T-cell (primary cell): ENCODE measurements around the gene FTO. TPM values are rescaled to one million over a fixed set of nuclear protein-coding genes. Genes with fewer than 3 reads are reported as not detected.

Experiments
- ATAC-seq, 4 experiments: fragments of 200-7000 bp in 3 of 4; fragments of 150-1000 bp in 1 of 4; cut with Tn5 transposase; replicated peaks in 1 of 4; 1 replicate in 3 of 4; 2 replicates in 1 of 4; pipeline ENCODE4 v1.10.0; 2021; ENCODE audit warnings: moderate library complexity in 3 of 4, mild to moderate bottlenecking in 2 of 4, moderate number of reproducible peaks in 1 of 4
- CTCF ChIA-PET, 2 donors: fragments of 300-600 bp; sonication (Branson Sonifier 250); formaldehyde crosslinking; loops; one replicate each; lab custom pipeline; 2022; ENCODE audit warnings: antibody characterized with exemption in 2 of 2; lab: Charles Lee
- POLR2A ChIA-PET, 2 donors: fragments of 300-600 bp; sonication (Branson Sonifier 250); formaldehyde crosslinking; loops; one replicate each; lab custom pipeline; 2022; ENCODE audit warnings: antibody characterized with exemption in 2 of 2; lab: Charles Lee
- DNase-seq, 35 experiments: peaks; one replicate each; pipeline versions ENCODE4 v3.0.0 to v3.0.0-alpha.2; 2013 to 2023
- H3K27ac ChIP-seq: one replicate; pipeline ENCODE4 v1.5.1; 2013; ENCODE audit warnings: low read length
- H3K27me3 ChIP-seq, 2 experiments: replicated peaks in 1 of 2; 1 replicate in 1 of 2; 2 replicates in 1 of 2; pipeline versions ENCODE4 v1.6.1 to v1.7.0; 2013; ENCODE audit warnings: low read length in 1 of 2, mixed read lengths in 1 of 2; ENCODE audit not compliant: control insufficient read depth in 2 of 2, insufficient read depth in 2 of 2; ENCODE audit errors: extremely low read depth in 1 of 2
- H3K36me3 ChIP-seq, 2 donors: 1 replicate in 1 of 2; 2 replicates in 1 of 2; pipeline versions ENCODE4 v1.6.1 to v1.7.0; 2013; ENCODE audit warnings: low read length in 1 of 2; ENCODE audit not compliant: control insufficient read depth in 2 of 2, insufficient read depth in 1 of 2; ENCODE audit errors: extremely low read depth in 1 of 2
- H3K4me1 ChIP-seq, 2 experiments: 1 replicate in 1 of 2; 2 replicates in 1 of 2; pipeline versions ENCODE4 v1.6.1 to v1.7.0; 2013; ENCODE audit warnings: low read length in 2 of 2, mixed read lengths in 1 of 2; ENCODE audit not compliant: insufficient read depth in 2 of 2, control insufficient read depth in 1 of 2; ENCODE audit errors: extremely low read depth in 1 of 2
- H3K4me3 ChIP-seq, 2 donors: 1 replicate in 1 of 2; 2 replicates in 1 of 2; pipeline versions ENCODE4 v1.5.1 to v1.7.0; 2013; ENCODE audit warnings: mild to moderate bottlenecking in 2 of 2, low read length in 1 of 2, moderate library complexity in 1 of 2; ENCODE audit not compliant: control insufficient read depth in 1 of 2; ENCODE audit errors: extremely low read depth in 1 of 2
- H3K9me3 ChIP-seq: 2 replicates; pipeline ENCODE4 v1.7.0; 2013
- H3K27ac Mint-ChIP-seq, 2 donors: one replicate each; pipeline ENCODE4 v1.8.0; 2020 to 2021; ENCODE audit warnings: mild to moderate bottlenecking in 2 of 2, mixed read lengths in 2 of 2
- H3K27me3 Mint-ChIP-seq, 2 donors: one replicate each; pipeline ENCODE4 v1.8.0; 2021 to 2022; ENCODE audit warnings: mixed read lengths in 2 of 2
- H3K36me3 Mint-ChIP-seq: one replicate; pipeline ENCODE4 v1.8.0; 2021; ENCODE audit warnings: mixed read lengths
- H3K4me1 Mint-ChIP-seq, 3 donors: one replicate each; pipeline ENCODE4 v1.8.0; 2020 to 2022; ENCODE audit warnings: mixed read lengths in 3 of 3, mild to moderate bottlenecking in 1 of 3
- H3K4me3 Mint-ChIP-seq, 3 donors: one replicate each; pipeline ENCODE4 v1.8.0; 2020 to 2022; ENCODE audit warnings: mild to moderate bottlenecking in 3 of 3, mixed read lengths in 3 of 3, moderate library complexity in 3 of 3
- H3K9me3 Mint-ChIP-seq, 3 donors: one replicate each; pipeline ENCODE4 v1.8.0; 2020 to 2022; ENCODE audit warnings: mixed read lengths in 3 of 3
- WGBS: methylation state at CpG from one replicate; pipeline ENCODE4 v1.1.5; 2013; ENCODE audit warnings: missing lambda C conversion rate; ENCODE audit not compliant: insufficient coverage; 5-methylcytosine and 5-hydroxymethylcytosine counted together
- total RNA-seq, 35 experiments: library from RNA in 6 of 35; stranded (reverse) in 6 of 35; fragments of 120-200 nt in 1 of 35; gene quantifications; one replicate each; pipeline versions ENCODE4 v1.2.1 to v1.2.4 and lab custom pipeline; 2013 to 2026

FTO gene
- total RNA-seq, 5 donors from 2014 or later (not counting 1 experiment from before 2014, with no cell fraction given) = 44.7 to 69.0 (median 46.0) TPM

GRCh38 chr16:53995378-53995777 is 291.4 kb downstream of the FTO start:
- CTCF ChIA-PET = no interaction called here
- Mint-ChIP-seq H3K9me3 (peaks cover 0 to 3% (median 0%) of the 10 kb centered on the region in 3 donors), H3K36me3 (peaks cover 49% of the 10 kb centered on the region), H3K4me3 (no peak overlapping the region), H3K27ac (no peak overlapping the region), H3K27me3 (no peaks in the 10 kb centered on the region), H3K4me1 (peaks cover 8 to 20% (median 9%) of the 10 kb centered on the region in 3 donors)
- Histone ChIP-seq H3K4me1 (peaks cover 0 to 8% of the 10 kb centered on the region in 2 experiments), H3K9me3 (no peaks in the 10 kb centered on the region), H3K36me3 (peaks cover 0 to 2% of the 10 kb centered on the region in 2 donors), H3K4me3 (no peak overlapping the region), H3K27ac (no peak overlapping the region), H3K27me3 (no peaks in the 10 kb centered on the region)
- POLR2A ChIA-PET = no interaction called here
- 93% methylated on average over 4 of the region's 6 CpGs for WGBS
- no peak for ATAC-seq
- DNase-seq = no peak

GRCh38 chr16:53996961-53997360 is 293.0 kb downstream of the FTO start:
- 85% methylated on average over 2 of the region's 5 CpGs for WGBS
- peaks cover 0 to 3% (median 0%) of the 10 kb centered on the region in 3 donors for H3K9me3 Mint-ChIP-seq
- POLR2A ChIA-PET = no interaction called here

GRCh38 chr16:53998024-53998810 is 294.3 kb downstream of the FTO start:
- WGBS = 100% methylated on average over 3 of the region's 5 CpGs
- H3K9me3 Mint-ChIP-seq = peaks cover 0 to 3% (median 0%) of the 10 kb centered on the region in 3 donors
- Histone ChIP-seq H3K4me3 (no peak overlapping the region), H3K36me3 (peaks cover 0 to 2% of the 10 kb centered on the region in 2 donors), H3K9me3 (no peaks in the 10 kb centered on the region), H3K4me1 (no peaks in the 10 kb centered on the region), H3K27ac (no peak overlapping the region), H3K27me3 (no peaks in the 10 kb centered on the region)
- H3K4me1 Mint-ChIP-seq = peaks cover 0 to 8% (median 0%) of the 10 kb centered on the region in 3 donors
- ChIA-PET CTCF (no interaction called here), POLR2A (no interaction called here)
- H3K4me3 Mint-ChIP-seq = no peak overlapping the region
- peaks cover 46% of the 10 kb centered on the region for H3K36me3 Mint-ChIP-seq
- no peak overlapping the region for H3K27ac Mint-ChIP-seq
- no peaks in the 10 kb centered on the region for H3K27me3 Mint-ChIP-seq
- ATAC-seq (no peak), DNase-seq (no peak)

More at GRCh38 chr16:53996961-53997360, 293.0 kb downstream of the FTO start:
- peaks cover 0 to 8% (median 0%) of the 10 kb centered on the region in 3 donors for H3K4me1 Mint-ChIP-seq
- H3K27ac Mint-ChIP-seq = no peak overlapping the region
- peaks cover 0 to 2% of the 10 kb centered on the region in 2 donors for H3K36me3 ChIP-seq
- H3K9me3 ChIP-seq = no peaks in the 10 kb centered on the region
- DNase-seq = no peak
- no peak for ATAC-seq
- CTCF ChIA-PET = no interaction called here
- H3K27ac ChIP-seq = no peak overlapping the region
- H3K27me3 Mint-ChIP-seq = no peaks in the 10 kb centered on the region
- H3K36me3 Mint-ChIP-seq = peaks cover 56% of the 10 kb centered on the region
- peaks cover 0 to 4% of the 10 kb centered on the region in 2 experiments for H3K4me1 ChIP-seq
- no peak overlapping the region for H3K4me3 ChIP-seq
- H3K4me3 Mint-ChIP-seq = no peak overlapping the region
- no peaks in the 10 kb centered on the region for H3K27me3 ChIP-seq

- no peak overlapping the region for H3K4me3 Mint-ChIP-seq
- Histone ChIP-seq H3K4me1 (no peaks in the 10 kb centered on the region), H3K27ac (no peak overlapping the region), H3K27me3 (no peaks in the 10 kb centered on the region), H3K4me3 (no peak overlapping the region), H3K36me3 (peaks cover 0 to 2% of the 10 kb centered on the region in 2 donors), H3K9me3 (no peaks in the 10 kb centered on the region)
- ChIA-PET POLR2A (no interaction called here), CTCF (no interaction called here)
- H3K27me3 Mint-ChIP-seq = no peaks in the 10 kb centered on the region
- no CpG with 5 or more reads among the region's 5 CpGs for WGBS
- peaks cover 45% of the 10 kb centered on the region for H3K36me3 Mint-ChIP-seq
- DNase-seq (no peak), ATAC-seq (no peak)
- H3K4me1 Mint-ChIP-seq = peaks cover 0 to 8% (median 0%) of the 10 kb centered on the region in 3 donors
- H3K9me3 Mint-ChIP-seq = peaks cover 0 to 3% (median 0%) of the 10 kb centered on the region in 3 donors
- H3K27ac Mint-ChIP-seq = no peak overlapping the region
These were observed 295.1 kb downstream of the FTO start for GRCh38 chr16:53998966-53999522.

GRCh38 chr16:53999841-54000240 is 295.9 kb downstream of the FTO start:
- ChIA-PET POLR2A (no interaction called here), CTCF (no interaction called here)
- peaks cover 0 to 8% (median 0%) of the 10 kb centered on the region in 3 donors for H3K4me1 Mint-ChIP-seq
- no peaks in the 10 kb centered on the region for H3K27me3 ChIP-seq
- peaks cover 40% of the 10 kb centered on the region for H3K36me3 Mint-ChIP-seq
- H3K9me3 ChIP-seq = no peaks in the 10 kb centered on the region
- WGBS = 100% methylated on average over 1 of the region's 4 CpGs
- no peak overlapping the region for H3K4me3 ChIP-seq
- H3K27ac ChIP-seq = no peak overlapping the region
- no peaks in the 10 kb centered on the region for H3K4me1 ChIP-seq
- H3K9me3 Mint-ChIP-seq = peaks cover 0 to 3% (median 0%) of the 10 kb centered on the region in 3 donors
- ATAC-seq (no peak), DNase-seq (no peak)
- no peaks in the 10 kb centered on the region for H3K27me3 Mint-ChIP-seq
- no peak overlapping the region for H3K27ac Mint-ChIP-seq
- H3K36me3 ChIP-seq = peaks cover 0 to 2% of the 10 kb centered on the region in 2 donors
- no peak overlapping the region for H3K4me3 Mint-ChIP-seq

- Histone ChIP-seq H3K4me1 (no peaks in the 10 kb centered on the region), H3K27me3 (no peaks in the 10 kb centered on the region), H3K27ac (no peak overlapping the region), H3K4me3 (no peak overlapping the region), H3K9me3 (no peaks in the 10 kb centered on the region), H3K36me3 (peaks cover 0 to 2% of the 10 kb centered on the region in 2 donors)
- Mint-ChIP-seq H3K36me3 (peaks cover 35% of the 10 kb centered on the region), H3K27me3 (no peaks in the 10 kb centered on the region), H3K4me1 (peaks cover 0 to 8% (median 0%) of the 10 kb centered on the region in 3 donors), H3K4me3 (no peak overlapping the region), H3K27ac (no peak overlapping the region), H3K9me3 (peaks cover 0 to 3% (median 0%) of the 10 kb centered on the region in 3 donors)
- ATAC-seq (no peak), DNase-seq (no peak)
- whole genome bisulfite sequencing = 88% methylated on average over 2 of the region's 5 CpGs
- CTCF ChIA-PET = interaction anchor here in 1 of 2 donors (0.5 kb wide), 1 partner anchor 659 kb away, joined by 3 read pairs; no protein-coding TSS in a partner anchor
- POLR2A ChIA-PET = no interaction called here
These were observed 296.4 kb downstream of the FTO start for GRCh38 chr16:54000361-54000760.
